Measurements from ENCODE around the gene TOP2A.

The TOP2A gene

DNA sequence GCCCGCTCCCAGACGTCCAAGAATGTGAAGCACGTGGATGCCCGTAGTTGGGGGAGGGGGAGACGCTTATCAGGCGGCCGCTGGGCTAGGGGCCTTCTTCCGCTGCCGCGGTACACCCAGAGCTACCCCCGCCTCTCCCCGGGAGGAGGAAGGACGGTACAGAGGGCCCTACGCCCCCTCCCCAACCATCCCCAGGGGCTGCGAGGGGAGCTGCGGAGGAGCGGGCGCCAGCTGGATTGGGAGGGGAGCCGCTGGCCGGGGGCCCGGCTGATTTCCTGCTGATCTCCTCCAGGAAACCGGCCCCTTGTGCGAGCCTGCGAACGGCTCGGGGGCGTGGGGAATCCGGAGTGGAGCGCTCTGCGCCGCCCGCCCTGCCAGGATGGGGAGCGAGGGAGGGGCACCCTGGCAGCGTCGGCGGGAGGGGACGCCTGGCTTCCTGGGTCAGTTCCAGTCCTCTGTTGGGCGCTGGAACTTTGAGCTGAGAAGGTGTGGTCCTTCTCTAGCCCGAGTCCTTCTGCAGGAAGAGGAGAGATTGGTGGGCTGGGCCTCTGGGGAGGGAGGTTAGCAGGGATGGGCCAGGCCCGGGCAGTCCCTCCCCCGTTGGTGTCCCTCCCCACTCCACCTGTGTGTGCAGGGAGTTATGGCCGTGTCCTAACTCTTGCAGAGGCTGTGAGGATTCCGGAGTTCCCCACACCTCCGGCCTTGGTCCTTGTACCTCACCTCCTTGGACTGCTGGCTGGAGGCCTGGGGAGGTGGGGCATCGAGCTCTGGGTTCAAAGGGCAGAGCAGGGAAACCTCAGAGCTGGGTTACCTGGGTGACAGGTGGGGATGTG, 72.3 kb downstream of the TOP2A start:
- DNase-seq = peak; percentile 47

GRCh38 chr17:40344421-40345160, 73.1 kb downstream of the TOP2A start:
- no peak for DNase-seq

DNA sequence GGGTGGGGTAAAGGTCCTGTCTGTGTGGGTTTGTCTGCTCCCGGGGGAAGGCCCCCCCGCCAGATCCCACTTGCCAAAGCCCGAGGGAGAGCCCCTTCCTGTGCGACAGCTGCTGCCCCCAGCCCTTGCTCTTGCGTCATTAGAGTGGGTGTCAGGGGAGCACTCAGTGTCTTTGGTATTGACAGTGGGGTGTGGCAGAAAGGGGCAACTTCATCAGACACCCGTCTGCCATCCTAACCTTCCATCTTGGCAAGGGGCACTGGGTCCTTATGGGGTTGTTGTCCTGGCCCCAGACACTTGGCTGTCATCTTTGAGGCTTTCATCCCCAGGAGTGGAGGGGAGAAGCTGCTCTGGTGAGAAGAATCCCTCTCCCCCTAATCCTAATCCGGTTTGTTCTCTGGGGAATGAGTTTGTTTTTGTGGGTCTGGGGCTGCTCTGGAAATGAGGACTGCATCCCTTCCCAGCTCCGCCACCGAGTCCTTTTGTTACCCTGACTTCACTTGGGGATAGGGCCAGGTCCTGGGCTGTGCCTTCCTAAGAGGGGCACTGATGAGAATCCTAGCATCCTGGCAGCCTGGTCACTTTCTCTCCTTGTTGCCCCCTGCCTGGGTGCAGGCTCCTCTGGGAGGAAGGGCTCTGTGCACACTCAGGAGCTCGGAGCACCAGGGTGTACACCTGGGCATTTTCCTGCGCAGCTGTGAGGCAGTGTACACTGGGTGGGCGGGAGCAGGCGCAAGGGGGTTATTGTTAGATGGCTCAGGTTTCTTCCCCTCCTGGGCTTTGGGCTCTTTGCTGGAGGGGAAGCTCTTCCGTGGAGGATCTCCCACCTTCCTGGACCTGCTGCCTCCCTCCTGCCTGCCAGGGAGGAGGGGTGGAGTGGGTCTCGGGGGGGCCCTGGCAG, 74.2 kb downstream of the TOP2A start:
- DNase-seq = no peak

DNA sequence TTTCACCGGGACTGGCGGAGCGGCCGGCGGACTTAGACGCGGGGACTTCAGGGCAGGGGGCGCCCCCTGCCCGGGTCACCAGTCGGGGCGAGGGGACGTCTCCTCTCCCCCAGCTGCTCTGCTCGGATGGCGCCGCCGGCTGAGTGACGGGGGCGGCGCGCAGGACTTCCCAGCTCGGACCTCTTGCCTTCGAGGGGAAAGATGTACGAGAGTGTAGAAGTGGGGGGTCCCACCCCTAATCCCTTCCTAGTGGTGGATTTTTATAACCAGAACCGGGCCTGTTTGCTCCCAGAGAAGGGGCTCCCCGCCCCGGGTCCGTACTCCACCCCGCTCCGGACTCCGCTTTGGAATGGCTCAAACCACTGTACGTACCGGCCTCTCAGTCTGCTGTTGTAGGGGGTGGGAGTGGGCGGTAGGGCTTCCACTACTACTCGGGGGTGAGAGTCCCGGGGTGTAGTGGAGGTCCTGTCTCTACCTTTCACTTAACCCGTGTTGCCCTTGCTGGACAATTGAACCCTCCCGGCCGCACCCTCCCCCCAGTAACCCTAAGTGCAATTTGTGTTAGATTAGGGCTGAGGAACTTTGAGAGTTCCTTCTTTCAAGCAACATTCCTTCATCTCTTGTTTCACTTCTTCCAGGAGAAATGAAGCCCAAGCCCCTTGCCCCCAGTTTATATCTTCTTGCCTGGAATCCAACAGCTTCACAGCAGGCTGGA, 75.0 kb downstream of the TOP2A start:
- no peak for DNase-seq

DNA sequence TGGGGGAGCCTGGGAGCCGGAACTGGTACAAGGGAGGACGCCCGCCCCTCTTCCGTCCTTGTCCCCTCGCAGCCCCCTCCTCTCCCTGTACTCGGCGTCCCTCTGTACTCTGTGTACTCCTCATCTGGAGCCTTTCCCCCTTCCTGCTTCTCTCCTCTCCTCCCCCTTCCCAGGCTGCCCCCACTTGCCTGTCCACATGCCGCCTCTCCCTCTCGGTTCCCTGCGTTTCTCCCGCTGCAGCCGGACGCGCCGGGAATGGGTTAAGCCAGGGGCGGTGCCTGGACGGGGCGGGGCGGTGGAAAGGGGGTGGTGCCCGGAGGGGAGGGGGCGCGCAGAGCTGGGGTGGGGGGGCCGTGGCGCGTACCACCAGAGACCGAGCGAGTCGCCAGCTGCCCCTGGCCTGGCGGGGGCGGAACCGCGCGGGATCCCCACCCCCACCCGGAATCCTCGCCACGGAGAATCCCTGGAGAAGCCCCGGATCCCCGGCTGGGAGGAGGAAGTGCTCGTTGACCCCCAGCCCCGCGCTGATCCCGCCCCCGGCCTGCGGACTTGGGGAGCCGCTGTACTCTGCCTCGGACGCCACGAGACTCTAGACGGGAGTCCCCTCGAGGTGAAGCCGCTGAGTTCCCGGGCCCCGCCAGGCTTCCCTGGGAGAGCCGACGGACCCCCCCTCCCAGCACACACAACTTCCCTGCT, 75.7 kb downstream of the TOP2A start:
- no peak for DNase-seq

DNA sequence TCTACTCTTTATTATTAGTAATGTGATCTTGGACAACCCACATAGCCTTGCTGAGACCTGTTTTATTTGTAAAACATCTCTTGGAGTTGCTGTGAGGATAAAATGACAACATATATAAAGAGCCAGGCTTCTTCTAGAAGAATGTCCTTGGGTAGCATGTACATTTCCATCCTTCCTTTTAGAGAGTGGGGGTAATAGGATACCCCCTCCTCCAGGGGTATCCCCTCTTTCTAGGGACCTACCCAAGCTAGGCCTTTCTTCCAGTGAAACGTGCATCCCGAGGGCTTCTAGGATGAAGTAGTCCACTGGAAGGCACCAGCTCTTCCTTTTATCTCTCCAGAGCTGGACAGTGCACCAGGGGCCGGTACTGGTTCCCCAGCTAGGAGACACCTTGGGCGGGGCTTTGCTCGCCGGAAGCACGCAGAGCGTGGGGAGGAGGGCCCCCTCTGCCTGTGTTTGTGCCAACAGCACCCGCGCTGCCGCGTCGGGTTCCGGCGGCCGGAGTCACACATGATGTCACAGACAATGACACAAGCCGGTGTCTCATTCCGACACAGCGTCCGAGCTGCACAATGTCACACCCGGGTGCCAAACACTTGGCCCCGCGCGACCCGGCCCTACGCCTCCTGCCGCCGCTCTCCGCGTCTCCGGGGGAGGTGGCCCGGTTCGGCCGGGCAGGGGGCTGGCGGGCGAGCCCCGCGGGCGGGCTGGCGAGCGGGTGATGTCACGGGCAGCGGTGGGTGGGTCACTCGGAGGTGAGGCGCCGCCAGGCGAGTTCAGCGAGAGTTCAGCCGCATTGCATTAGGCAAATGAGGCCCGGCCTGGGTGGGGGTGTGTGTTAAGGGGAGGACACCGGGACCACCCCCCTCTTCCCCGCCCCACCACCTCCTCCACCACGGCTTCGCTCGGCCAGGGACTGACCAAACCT, 76.6 kb downstream of the TOP2A start:
- DNase-seq = peak; percentile 81

GRCh38 chr17:40340327-40340726, 77.4 kb downstream of the TOP2A start:
- no peak for DNase-seq

DNA sequence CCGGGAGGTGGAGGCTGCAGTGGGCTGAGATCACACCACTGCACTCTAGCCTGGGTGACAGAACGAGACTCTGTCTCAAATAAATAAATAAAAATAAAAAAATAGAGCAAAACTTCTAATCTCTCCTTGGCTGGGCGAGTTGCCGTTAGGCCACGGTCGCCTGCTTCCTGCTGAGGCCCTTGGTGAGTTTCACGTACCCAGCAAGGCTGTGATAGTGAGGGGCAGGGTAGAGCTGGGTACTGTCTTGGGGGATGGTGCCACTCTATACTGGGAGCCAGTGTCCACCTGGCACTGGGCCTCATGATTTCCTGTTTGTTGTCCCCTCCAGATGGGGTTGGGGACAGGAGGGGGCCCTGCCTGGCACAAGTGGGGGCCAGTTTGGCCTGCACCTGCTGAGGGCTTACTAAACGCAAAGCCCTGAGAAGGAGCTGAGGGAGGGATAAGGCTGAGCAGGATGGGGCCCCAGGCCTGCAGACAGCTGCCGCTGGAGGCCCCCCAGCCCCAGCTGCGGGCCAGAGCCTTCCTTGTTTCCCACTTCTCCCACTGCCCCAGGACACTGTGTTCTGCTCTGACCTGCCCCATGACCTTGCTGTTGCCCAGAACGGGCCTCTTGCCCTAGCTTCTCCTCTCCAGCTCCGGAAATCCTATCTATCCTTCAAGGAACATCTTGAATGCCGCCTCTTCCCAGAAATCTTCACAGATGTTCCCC, 78.6 kb downstream of the TOP2A start:
- DNase-seq = peak; percentile 34
